NCI-H2227 treated with DMSO at 0.1 percent for 48 hours (cell line): Measurements from ENCODE around the gene SLN.

ENCODE experiments used
- DNase-seq: peaks from one replicate; lab custom pipeline; 2025; lab: John Stamatoyannopoulos, UW

Gene SLN

DNA sequence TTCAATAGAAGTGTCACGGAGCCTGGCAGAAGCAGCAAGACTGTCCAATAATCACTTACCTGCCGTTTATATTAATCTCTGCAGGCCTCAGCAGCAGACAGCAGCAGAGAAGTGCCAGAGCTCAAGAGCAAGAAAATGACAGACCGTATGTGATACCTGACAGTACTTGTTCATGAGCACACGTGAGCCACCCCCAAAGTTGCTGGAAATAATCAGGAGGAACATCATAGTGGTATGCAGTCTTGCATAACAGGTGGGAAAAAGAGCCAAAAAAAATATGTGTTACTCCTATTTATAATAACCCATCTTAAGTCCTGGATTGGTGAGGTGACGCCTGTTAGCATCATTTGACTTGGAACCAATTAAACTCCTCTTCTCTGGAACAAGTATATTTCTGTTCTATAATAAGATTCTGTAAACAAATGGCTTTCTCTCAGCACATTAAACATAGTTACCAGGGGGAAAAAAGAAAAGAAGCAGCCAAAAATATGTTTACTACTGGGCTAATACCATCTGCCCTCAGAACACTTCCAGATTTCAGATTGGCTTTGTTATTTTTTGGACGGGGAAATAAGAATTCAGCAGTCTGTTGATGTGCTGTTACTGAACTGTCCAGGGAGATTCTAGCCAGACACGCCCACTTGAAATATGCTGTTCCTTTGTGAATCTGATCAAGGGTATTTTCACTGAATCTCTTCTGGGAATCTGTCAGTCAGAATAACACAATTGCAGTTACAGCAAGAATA, 7.9 kb upstream of the SLN start:
- no peak for DNase-seq

DNA sequence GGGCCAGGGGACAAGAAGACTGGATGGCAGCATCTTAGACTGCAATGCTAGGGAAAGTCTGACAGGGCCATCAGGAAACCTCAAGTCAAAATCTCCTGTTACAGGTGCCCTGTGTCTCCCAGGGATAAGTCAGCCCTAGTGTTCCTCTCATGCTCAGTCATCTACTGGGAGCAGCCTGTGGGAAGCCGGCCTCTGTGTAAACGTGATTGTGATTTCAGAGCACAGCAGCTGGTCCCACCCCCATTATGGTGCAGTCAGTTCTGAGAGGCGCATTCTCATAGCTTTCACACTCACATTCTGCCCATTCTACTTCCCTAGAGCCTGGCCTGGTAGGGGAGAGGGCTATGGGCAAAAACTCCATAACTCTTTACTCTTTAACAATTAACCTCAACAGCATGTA, 7.2 kb upstream of the SLN start:
- no peak for DNase-seq

DNA sequence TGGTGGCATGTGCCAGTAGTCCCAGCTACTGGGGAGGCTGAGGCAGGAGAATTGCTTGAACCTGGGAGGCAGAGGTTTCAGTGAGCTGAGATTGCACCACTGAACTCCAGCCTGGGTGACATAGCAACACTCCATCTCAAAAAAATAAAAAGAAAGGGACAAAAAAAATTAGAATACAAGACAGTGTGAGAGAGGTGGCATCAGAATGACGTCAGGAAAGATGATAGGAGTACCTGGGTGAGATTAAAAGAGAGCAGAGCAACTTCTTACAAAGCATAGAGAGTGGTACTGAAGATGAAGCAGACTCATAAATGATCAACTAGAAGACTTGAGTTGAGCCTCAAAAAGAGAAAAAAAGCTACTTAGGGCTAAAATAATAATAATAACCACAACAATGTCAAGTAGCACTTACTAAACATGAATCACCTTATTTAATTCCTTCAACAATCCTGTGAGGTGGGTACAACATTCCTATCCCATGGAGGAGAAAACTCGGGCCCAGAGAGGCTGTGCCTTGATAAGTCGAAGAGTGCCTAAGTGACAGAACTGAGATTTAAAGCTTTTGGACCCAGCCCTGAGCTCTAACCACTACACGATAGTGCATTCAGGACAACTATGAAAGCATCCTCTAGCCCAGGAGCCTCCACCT, 5.2 kb upstream of the SLN start:
- no peak for DNase-seq

DNA sequence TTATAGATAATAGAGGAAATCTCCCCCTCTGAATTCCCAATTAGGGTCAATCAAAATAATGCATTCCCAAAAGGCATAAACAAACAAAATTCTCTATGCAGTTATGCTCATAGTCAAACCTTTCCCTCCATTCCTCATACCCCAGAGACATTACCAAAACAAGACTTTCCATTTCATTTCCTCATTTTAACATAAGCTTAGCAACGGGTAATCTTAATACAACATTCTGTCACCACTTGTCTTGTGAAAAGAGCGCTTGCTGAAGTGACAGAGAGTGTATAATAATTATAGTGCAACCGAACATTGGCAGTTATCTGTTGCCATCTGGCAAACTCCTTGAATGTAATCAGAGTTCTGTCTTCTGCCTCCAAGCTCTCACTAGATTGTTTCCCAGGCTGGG, 1.2 kb upstream of the SLN start:
- peak; percentile 69 for DNase-seq

DNA sequence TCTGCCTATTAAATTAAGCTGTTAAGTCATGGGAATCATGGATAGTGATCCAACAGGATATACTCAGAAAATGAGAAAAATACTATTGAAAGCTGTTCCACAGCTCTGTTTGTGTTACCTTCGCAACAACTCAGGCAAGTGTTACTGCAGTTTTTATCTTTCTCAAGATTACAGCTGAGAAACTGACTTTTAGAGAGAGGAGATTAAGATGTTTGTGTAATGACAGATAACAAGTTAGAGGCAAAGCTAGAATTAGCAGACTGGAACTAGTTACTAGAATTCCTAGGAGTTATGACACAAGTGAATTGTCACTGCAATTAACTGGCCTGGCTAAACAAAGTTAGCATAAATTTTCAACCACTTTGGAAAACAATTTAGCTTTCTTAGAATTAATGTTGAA, 1.6 kb downstream of the SLN start:
- DNase-seq: no peak

DNA sequence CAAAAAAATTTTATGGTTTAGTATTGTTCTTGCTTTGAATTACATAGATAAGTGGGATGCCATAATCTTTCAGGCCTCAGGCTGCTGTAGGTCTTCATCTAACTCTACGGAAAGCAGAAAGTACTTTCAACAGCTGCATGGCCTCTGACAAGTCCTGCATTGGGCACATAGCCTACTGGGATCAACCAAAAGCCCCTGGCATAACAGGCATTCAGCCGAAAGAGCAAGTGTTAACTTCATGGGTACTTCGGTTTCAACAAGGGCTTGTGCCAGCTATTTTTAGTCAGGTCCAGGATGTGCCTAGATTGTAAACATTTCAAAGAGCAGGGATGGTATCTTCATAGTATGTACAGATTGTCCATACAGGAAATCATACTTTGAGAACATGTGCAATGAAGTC, 3.1 kb downstream of the SLN start:
- no peak for DNase-seq

DNA sequence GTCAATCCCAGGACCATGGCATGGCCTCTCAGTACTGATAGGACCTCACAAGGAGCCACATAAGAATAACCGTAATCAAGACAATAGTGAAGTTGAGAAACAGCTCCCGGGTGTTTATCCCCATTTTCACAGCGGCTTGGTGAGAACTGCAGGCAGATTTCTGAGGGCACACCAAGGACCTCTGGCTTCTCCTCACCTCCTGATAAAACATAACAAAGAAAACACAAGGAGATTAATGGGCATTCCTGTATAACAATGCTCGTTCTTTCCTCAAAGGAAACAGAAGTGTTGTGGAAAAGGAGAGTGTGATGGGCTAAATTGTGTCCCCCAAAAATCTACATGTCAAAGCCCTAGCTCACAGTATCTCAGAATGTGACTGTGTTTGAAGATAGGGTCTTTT, 4.0 kb downstream of the SLN start:
- DNase-seq: no peak

DNA sequence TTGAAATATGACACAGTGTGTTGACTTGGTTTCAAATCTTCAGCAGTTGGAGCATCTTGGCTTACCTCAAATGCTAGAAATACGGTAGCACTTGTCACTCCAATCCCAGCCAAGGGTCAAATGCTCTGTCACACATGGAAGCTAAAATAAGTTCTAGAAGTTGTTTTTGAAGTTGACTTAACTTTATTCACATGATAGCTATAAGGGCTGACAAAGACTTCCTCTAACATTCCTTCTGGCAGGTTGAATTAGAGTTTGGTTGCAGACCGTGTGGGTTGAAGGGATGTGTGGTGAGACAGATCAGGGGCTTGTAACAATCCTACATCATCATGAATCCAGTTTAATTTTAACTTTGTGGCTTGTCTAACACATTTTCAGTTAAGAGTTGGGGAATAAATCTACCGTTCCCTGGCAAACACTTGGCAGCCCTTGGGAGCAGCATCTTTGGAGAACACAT, 4.6 kb downstream of the SLN start:
- DNase-seq: no peak

DNA sequence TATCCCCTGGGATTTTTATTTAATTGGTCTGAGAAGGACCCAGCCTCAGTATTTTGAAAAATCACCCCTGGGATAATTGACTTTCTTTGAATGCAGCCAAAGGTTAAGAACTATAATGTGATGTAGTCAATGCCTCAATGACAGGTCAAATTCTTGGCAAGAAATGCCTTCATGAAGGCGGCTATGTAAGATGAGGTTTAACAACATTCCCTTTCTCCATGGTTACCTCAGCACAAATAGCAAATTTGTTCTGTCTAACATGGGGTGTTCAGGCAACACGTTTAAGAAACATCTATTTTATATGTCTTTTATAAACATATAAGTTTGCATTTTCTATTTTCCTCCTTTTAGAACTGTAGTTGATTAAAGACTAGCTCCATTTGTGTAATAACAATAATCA, 5.3 kb downstream of the SLN start:
- DNase-seq: no peak

DNA sequence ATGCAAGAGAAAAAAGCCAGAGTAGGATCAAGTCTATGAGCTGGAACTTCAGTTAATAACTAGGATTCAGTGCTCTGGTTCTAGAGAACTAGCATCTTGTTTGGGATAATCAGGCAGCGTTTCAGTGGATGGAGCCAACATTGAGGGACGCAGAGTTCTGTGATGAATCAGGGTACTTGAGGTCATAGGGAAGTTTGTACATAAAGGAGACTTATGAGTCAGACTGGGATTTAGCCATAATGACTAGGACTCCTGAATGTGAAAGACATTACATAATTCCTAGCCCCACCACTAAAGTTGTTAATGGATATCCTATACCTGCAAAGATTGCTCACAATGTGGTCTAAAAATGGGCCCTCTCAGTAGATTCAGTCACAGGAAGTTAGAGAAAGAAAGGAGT, 6.8 kb downstream of the SLN start:
- DNase-seq: no peak

DNA sequence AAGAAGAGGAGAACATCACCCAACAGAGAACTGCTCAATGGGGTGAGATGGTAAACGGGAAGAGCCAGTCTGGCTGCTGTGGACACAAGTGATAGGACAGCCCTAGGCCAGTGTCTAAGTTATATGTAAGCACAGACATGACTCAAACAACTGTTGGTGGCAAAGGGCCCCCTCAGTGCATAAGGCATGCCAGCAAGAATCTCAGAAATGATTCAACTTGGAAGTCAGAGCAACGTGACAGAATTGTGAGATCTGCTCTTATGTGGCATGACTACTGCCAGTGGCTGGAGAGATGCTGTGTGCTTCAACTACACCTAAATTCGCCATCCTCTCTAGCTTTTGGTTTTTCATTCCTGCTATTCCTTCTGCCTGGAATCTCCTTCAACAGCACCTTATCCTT, 7.4 kb downstream of the SLN start:
- DNase-seq: no peak

DNA sequence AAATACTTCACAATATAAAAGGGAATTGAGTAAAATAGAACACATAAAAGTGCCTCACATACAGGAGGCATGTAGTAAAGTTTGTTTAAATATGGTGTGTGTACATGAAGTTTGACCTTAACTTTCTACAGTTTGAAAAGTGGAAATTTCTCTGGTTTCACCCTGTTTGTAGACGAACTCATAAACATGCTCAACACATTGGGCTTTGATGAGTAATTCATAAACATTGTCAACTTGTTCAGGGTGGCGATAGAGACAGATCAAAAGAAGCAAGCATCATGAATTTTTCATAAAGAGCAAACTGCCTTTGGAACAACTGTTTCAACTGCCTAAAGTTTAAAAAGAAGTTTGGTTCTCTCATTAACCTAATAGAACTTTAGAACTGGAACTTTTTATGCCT, 9.1 kb downstream of the SLN start:
- DNase-seq: no peak

DNA sequence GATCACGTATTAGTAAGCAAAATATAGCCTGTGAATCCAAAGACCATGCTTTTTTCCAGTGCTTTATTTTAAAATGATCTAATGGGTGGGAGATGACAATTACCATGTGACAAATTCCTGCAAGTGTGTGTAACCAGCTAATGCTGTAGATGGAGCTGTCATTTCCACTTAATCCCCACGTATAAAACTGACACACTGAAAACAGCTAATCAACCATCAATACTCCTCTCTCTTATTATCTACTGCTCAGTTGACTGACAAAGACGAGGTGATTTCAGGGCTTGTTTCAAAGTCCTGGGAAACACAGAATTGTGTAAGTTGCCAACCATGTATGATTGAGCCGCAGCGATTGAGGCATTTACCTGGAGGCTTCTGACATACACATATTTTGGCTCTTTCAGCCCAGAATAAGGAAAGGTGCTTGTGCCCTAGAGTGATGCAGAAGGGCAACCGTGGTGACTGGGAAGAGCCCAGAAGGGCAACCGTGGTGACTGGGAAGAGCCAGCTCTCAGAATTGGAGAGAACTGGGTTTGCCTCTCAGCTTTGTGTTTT, 9.7 kb downstream of the SLN start:
- DNase-seq: no peak

DNA sequence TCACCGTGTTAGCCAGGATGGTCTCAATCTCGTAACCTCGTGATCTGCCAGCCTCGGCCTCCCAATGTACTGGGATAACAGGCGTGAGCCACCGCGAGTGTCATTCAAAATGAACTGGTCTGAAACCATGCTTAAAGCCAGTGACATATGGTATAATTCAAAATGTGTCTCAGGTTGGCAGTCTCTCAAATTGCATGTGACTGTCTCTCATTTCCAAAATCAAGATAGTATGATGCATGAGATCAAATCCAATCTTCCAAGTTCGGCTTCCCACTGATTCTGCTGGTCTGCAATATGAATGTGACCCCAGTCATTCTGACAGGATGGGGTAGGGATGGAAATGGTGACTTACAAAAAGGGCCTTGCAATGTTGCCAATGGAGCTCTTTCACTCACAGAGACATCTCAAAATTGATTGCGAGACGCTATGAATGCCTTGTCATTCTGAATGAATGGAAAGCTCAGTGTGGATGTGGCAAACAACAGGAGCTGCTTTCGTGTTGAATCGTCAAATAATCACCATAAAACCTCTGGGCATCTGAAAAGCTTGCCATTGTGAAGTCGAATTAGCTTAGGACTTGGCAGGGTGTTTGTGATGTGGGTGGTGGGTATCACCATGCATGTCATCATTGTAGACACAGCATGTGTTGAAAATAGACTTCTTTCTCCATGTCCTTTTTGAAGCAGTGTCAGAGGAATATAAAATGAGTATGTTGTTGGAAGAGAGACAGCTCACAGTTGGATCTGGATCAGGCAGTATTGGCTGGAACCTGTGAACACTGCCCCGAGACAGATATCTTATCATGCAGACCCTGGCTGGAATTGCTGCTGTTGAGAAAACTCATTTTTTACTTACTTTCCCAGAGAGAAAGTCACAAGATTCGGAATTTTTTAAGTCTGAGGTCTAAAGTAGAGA, 12.2 kb downstream of the SLN start:
- no peak for DNase-seq

DNA sequence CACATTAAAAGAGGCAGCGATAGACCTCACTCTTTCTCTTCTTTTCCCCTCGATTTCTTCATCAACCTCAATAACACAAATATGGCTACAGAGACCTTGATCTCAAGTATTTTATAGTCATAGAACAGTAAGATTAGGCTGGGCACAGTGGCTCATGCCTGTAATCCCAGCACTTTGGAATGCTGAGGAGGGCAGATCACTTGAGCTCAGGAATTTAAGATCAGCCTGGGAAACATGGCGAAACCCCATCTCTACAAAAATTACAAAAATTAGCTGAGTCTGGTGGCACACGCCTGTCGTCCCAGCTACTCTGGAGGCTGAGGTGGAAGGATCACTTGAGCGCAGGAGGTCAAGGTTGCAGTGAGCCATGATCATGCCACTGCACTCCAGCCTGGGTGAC, 14.6 kb downstream of the SLN start:
- no peak for DNase-seq

DNA sequence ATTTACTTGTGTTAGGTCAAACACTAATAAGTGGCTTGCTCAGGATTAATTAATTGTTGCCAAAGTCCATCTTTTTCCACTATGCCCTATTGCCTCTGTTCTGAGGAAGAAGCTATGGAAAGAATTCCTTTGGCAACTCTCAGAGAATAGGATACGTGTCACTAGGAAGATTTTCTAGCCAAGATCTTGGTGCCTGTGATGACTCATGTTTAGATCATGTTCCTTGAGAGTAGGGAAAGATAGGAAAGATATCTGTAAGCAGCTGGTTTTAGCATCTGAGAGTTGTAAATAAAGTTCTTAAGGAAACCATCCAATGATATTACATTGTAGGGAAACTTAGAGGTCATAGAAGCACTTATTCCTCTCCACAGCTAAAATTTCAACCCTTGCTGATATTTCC, 15.7 kb downstream of the SLN start:
- no peak for DNase-seq

DNA sequence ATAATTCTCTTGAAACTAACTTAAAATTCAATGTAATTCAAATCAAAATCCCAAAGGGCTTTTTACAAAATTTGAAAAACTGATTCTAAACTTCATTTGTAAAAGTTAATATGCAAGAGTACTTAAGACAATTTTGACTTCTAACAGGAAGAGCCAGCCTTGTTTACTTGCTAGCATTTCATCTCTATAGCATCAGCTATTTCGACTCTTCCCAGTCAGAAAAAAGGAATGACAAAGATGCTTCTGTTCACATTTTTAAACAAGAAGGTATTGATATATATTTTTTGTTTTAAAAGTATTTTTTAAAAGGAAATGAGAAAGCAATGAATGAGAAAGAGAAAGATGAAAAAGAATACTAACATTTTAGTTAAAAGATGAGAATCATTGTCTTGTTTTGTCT, 16.4 kb downstream of the SLN start:
- no peak for DNase-seq

DNA sequence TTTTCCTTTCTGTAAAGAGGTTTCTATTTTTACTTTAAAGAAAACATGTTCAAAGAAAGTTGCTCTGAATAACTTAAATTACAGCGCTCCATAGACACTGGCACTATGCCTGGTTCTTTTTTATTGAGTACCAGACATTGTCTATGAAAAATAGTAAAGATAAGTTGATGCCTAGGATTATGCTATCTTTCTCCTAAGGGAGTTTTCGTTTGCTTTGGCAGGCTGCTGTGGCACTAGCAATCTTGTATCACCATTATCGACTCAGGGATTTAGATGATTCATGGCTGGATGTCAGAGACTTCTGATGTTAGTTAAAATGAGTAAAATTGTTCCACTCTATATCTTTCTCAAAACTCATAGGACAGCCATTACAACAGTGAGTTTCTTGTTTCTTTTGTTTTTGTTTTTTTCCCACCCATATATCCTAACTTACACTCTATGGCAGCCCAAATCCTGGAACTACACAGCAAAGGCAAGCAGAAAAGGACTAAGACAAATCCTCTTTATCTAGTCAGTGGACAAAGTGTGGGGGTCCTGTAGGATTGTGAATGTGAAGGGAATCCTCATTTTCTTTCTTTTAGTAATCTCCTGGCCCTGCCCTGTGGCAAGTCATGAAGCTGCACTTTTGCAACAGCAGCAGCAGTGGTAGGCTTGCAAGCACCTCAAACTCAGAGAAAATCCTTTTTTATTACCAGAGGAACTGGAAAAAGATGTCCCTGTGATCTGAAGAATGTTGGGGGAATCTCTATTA, 20.7 kb downstream of the SLN start:
- no peak for DNase-seq

DNA sequence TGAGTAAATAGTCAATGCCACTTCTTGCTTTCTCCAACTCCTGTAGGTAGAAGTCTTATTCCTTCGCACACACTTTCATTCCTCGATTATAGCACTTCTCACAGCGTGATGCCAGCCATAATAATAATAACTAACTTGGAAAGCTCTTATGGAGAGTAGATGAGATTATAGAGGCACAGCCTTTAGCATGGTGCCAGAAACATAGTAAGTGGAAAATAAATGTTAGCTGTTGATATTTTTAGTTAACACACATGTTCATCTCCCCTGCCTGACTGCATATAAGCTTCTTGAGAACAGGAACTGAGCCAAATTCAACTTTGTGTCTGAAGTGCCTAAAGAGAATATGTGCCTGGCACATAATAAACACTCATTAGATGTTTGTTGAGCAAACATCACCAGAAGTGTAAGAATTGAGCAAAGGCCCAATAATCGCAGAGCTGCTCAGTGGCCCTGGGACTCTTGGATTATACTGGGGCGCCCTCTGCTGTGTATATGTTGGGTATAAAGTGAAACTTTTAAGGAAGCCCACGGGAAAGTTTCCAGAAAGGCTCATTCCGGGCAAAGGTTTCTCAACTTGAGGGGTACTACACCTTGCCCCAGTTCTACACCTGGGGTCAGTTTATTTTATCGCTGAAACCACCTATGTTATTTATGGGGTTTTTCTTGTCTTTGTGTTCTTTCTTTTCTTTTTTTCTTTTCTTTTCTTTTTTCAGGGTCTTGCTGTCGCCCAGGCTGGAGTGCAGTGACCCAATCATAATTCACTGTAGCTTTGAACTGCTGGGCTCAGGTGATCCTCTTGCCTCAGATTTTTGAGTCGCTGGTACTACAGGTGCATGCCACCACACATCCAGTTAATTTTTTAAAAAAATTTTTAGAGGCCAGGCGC, 22.3 kb downstream of the SLN start:
- DNase-seq: peak; percentile 57

DNA sequence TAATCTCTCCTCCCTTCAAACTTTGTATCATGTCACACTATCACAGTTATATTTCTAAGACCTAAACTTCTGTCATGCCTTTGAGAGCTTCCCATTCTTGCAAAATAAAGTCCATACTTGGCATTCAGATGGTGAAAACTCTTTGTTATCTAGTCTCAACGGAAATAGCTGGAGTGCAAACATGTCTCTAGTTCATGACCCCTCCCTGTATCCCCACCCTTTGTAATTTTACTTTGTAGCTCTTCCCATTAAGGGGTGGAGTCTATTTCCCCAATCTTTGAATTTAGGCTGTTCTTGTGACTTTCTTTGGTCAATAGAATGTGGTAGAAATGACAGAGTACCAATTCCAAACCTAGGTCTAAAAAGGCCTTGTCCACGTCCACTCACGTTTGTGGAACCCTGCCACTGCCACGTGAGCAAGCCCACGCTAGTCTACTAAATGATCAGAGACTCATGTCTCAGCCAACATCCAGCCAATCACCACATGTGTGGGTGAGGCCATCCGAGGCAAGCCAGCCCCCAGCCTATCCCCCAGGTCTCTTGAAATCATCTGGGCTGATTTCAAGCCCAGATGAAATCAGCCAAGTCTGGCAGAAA, 23.4 kb downstream of the SLN start:
- no peak for DNase-seq
